Activated T-helper 1 cell treated with anti-CD3 and anti-CD28 coated beads, Interleukin-12 subunit alpha, Interleukin-12 subunit beta, Interleukin-2, Interleukin-4 antibody, amounts not matched to agents 30 ng/mL and 10 ng/mL and 1 ng/mL, durations not matched to agents 14 hours and 24 hours and 36 hours (primary cell): ENCODE measurements around the gene SMOC1. TPM values are rescaled to one million over a fixed set of nuclear protein-coding genes. Genes with fewer than 3 reads are reported as not detected.
"Not testable (repeated sequence)": the region's sequence is repeated elsewhere in the genome, so short reads cannot be mapped to it uniquely, and the experiment has no call there.

Experiments
- DNase-seq: peaks from one replicate; pipeline ENCODE4 v3.0.0; 2021; ENCODE audit warnings: low spot score
- H3K27ac Mint-ChIP-seq: one replicate; pipeline ENCODE4 v1.8.0; 2021; ENCODE audit warnings: mild to moderate bottlenecking, mixed read lengths
- H3K27me3 Mint-ChIP-seq: one replicate; pipeline ENCODE4 v1.8.0; 2022; ENCODE audit warnings: mild to moderate bottlenecking, moderate library complexity, mixed read lengths; ENCODE audit not compliant: insufficient read depth
- H3K36me3 Mint-ChIP-seq: one replicate; pipeline ENCODE4 v1.8.0; 2021; ENCODE audit warnings: low read depth, mixed read lengths
- H3K4me1 Mint-ChIP-seq: one replicate; pipeline ENCODE4 v1.8.0; 2021; ENCODE audit warnings: low read depth, mixed read lengths
- H3K4me3 Mint-ChIP-seq: one replicate; pipeline ENCODE4 v1.8.0; 2021; ENCODE audit warnings: mild to moderate bottlenecking, moderate library complexity, mixed read lengths
- H3K9me3 Mint-ChIP-seq: one replicate; pipeline ENCODE4 v1.8.0; 2021; ENCODE audit warnings: mixed read lengths
- intact Hi-C: fragments of 100-400 bp; cut with micrococcal nuclease; formaldehyde crosslinking; loops from one replicate; pipeline ENCODE4 v1.15.1; 2024
- total RNA-seq: library from RNA; stranded (reverse); gene quantifications from 2 replicates; pipeline ENCODE4 v1.2.3, GENCODE V29; 2022

Gene SMOC1
- total RNA-seq, 1 donor from 2014 or later, result not detected

- no peak for DNase-seq
- no peak overlapping the region for H3K4me3 Mint-ChIP-seq
- no peak overlapping the region for H3K27ac Mint-ChIP-seq
- H3K9me3 Mint-ChIP-seq, result no peaks in the 10 kb centered on the region
- H3K36me3 Mint-ChIP-seq, result no peaks in the 10 kb centered on the region
- peaks cover 4% of the 10 kb centered on the region for H3K27me3 Mint-ChIP-seq
- no peaks in the 10 kb centered on the region for H3K4me1 Mint-ChIP-seq
- intact Hi-C loops, result no loop called here
Observed at GRCh38 chr14:69891422-69891821, 12.2 kb downstream of the SMOC1 start.

GRCh38 chr14:69895109-69895508 lies 15.9 kb downstream of the SMOC1 start:
- H3K36me3 Mint-ChIP-seq, result no peaks in the 10 kb centered on the region
- no peaks in the 10 kb centered on the region for H3K9me3 Mint-ChIP-seq
- H3K4me1 Mint-ChIP-seq, result no peaks in the 10 kb centered on the region
- no peak overlapping the region for H3K27ac Mint-ChIP-seq
- no peak overlapping the region for H3K4me3 Mint-ChIP-seq
- intact Hi-C loops, result no loop called here
- no peak for DNase-seq
- peaks cover 4% of the 10 kb centered on the region for H3K27me3 Mint-ChIP-seq

- Mint-ChIP-seq H3K4me1 (no peaks in the 10 kb centered on the region), H3K4me3 (no peak overlapping the region)
- intact Hi-C loops, result no loop called here
Observed at GRCh38 chr14:69896080-69896479, 16.9 kb downstream of the SMOC1 start.

GRCh38 chr14:69896972-69897371 lies 17.8 kb downstream of the SMOC1 start:
- H3K4me1 Mint-ChIP-seq, result no peaks in the 10 kb centered on the region
- no peaks in the 10 kb centered on the region for H3K9me3 Mint-ChIP-seq
- H3K27me3 Mint-ChIP-seq, result peaks cover 4% of the 10 kb centered on the region
- intact Hi-C loops, result no loop called here
- no peak overlapping the region for H3K27ac Mint-ChIP-seq
- H3K4me3 Mint-ChIP-seq, result no peak overlapping the region
- no peaks in the 10 kb centered on the region for H3K36me3 Mint-ChIP-seq
- no peak for DNase-seq

More at GRCh38 chr14:69896080-69896479, 16.9 kb downstream of the SMOC1 start:
- DNase-seq, result no peak
- Mint-ChIP-seq H3K27ac (no peak overlapping the region), H3K27me3 (peaks cover 4% of the 10 kb centered on the region), H3K9me3 (no peaks in the 10 kb centered on the region), H3K36me3 (no peaks in the 10 kb centered on the region)

GRCh38 chr14:69900603-69901002 lies 21.4 kb downstream of the SMOC1 start:
- intact Hi-C loops, result no loop called here
- H3K27ac Mint-ChIP-seq, result no peak overlapping the region
- DNase-seq, result no peak
- H3K9me3 Mint-ChIP-seq, result no peaks in the 10 kb centered on the region
- H3K4me3 Mint-ChIP-seq, result no peak overlapping the region
- H3K36me3 Mint-ChIP-seq, result no peaks in the 10 kb centered on the region
- no peaks in the 10 kb centered on the region for H3K27me3 Mint-ChIP-seq
- no peaks in the 10 kb centered on the region for H3K4me1 Mint-ChIP-seq

- Mint-ChIP-seq H3K4me1 (no peaks in the 10 kb centered on the region), H3K36me3 (no peaks in the 10 kb centered on the region), H3K4me3 (no peak overlapping the region), H3K27ac (no peak overlapping the region), H3K9me3 (no peaks in the 10 kb centered on the region), H3K27me3 (no peaks in the 10 kb centered on the region)
- intact Hi-C loops, result no loop called here
- DNase-seq, result no peak
Observed at GRCh38 chr14:69901113-69901951, 22.1 kb downstream of the SMOC1 start.

GRCh38 chr14:69903046-69903445 lies 23.8 kb downstream of the SMOC1 start:
- H3K27me3 Mint-ChIP-seq, H3K27ac Mint-ChIP-seq, H3K9me3 Mint-ChIP-seq, H3K36me3 Mint-ChIP-seq, DNase-seq, H3K4me1 Mint-ChIP-seq, H3K4me3 Mint-ChIP-seq, intact Hi-C loops: not testable (repeated sequence)

- H3K4me1 Mint-ChIP-seq, result no peaks in the 10 kb centered on the region
Observed at GRCh38 chr14:69904246-69904645, 25.0 kb downstream of the SMOC1 start.

GRCh38 chr14:69906201-69906600 lies 27.0 kb downstream of the SMOC1 start:
- intact Hi-C loops, result no loop called here
- H3K36me3 Mint-ChIP-seq, result no peaks in the 10 kb centered on the region

More at GRCh38 chr14:69904246-69904645, 25.0 kb downstream of the SMOC1 start:
- H3K9me3 Mint-ChIP-seq, result no peaks in the 10 kb centered on the region
- DNase-seq, result no peak
- H3K27ac Mint-ChIP-seq, result no peak overlapping the region
- no peaks in the 10 kb centered on the region for H3K36me3 Mint-ChIP-seq
- intact Hi-C loops, result no loop called here
- H3K27me3 Mint-ChIP-seq, result peaks cover 1% of the 10 kb centered on the region
- H3K4me3 Mint-ChIP-seq, result no peak overlapping the region

GRCh38 chr14:69909826-69910550 lies 30.8 kb downstream of the SMOC1 start:
- no peak for DNase-seq
- Mint-ChIP-seq H3K36me3 (no peaks in the 10 kb centered on the region), H3K27ac (no peak overlapping the region), H3K27me3 (peaks cover 3% of the 10 kb centered on the region), H3K4me3 (no peak overlapping the region), H3K9me3 (no peaks in the 10 kb centered on the region), H3K4me1 (no peaks in the 10 kb centered on the region)
- intact Hi-C loops, result no loop called here

More at GRCh38 chr14:69906201-69906600, 27.0 kb downstream of the SMOC1 start:
- Mint-ChIP-seq H3K9me3 (no peaks in the 10 kb centered on the region), H3K27ac (no peak overlapping the region), H3K27me3 (peaks cover 3% of the 10 kb centered on the region), H3K4me3 (no peak overlapping the region), H3K4me1 (no peaks in the 10 kb centered on the region)
- no peak for DNase-seq

GRCh38 chr14:69910871-69911270 lies 31.7 kb downstream of the SMOC1 start:
- intact Hi-C loops, result no loop called here
- no peaks in the 10 kb centered on the region for H3K9me3 Mint-ChIP-seq
- no peaks in the 10 kb centered on the region for H3K36me3 Mint-ChIP-seq
- H3K27me3 Mint-ChIP-seq, result peaks cover 5% of the 10 kb centered on the region
- H3K4me1 Mint-ChIP-seq, result no peaks in the 10 kb centered on the region
- DNase-seq, result no peak
- H3K27ac Mint-ChIP-seq, result no peak overlapping the region
- no peak overlapping the region for H3K4me3 Mint-ChIP-seq

- intact Hi-C loops, result no loop called here
- H3K9me3 Mint-ChIP-seq, result no peaks in the 10 kb centered on the region
- no peak overlapping the region for H3K4me3 Mint-ChIP-seq
- DNase-seq, result no peak
- H3K27me3 Mint-ChIP-seq, result peaks cover 5% of the 10 kb centered on the region
- no peaks in the 10 kb centered on the region for H3K4me1 Mint-ChIP-seq
- H3K27ac Mint-ChIP-seq, result no peak overlapping the region
- H3K36me3 Mint-ChIP-seq, result no peaks in the 10 kb centered on the region
Observed at GRCh38 chr14:69913686-69914085, 34.5 kb downstream of the SMOC1 start.

- H3K4me3 Mint-ChIP-seq, result no peak overlapping the region
- DNase-seq, result no peak
- H3K9me3 Mint-ChIP-seq, result no peaks in the 10 kb centered on the region
Observed at GRCh38 chr14:69916396-69916795, 37.2 kb downstream of the SMOC1 start.

More at GRCh38 chr14:69916396-69916795, 37.2 kb downstream of the SMOC1 start:
- Mint-ChIP-seq H3K4me1 (no peaks in the 10 kb centered on the region), H3K27me3 (peaks cover 2% of the 10 kb centered on the region), H3K36me3 (no peaks in the 10 kb centered on the region), H3K27ac (no peak overlapping the region)
- intact Hi-C loops, result no loop called here
